Activated naive CD4-positive, alpha-beta T cell (primary cell): ENCODE results near the gene AKR1B15.

Source experiments
- DNase-seq, 4 experiments: peaks; one replicate each; lab custom pipeline; 2025; lab: John Stamatoyannopoulos, UW

The AKR1B15 gene

DNA sequence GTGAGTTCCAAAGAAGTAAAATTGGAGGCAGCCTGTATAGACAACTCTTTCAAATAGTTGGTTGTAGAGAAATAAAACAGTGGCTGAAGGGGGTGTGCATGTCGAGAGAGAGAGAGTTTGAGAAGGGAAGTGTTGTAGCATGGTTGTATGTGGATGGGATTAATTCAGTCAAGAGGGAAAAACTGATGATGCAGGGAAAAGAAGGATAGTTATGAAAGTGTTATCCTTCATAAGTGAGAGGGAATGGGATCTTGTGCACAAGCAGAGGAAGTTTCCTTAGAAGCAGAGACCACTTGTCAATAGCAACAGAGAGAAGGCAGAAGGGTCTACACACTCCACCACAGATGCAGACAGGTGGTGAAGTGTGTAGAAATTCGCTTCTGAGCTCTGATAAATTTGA is 67.7 kb downstream of the AKR1B15 start:
- DNase-seq, result no peak

- DNase-seq, result no peak
Observed at GRCh38 chr7:134618756-134619530, 70.0 kb downstream of the AKR1B15 start.

DNA sequence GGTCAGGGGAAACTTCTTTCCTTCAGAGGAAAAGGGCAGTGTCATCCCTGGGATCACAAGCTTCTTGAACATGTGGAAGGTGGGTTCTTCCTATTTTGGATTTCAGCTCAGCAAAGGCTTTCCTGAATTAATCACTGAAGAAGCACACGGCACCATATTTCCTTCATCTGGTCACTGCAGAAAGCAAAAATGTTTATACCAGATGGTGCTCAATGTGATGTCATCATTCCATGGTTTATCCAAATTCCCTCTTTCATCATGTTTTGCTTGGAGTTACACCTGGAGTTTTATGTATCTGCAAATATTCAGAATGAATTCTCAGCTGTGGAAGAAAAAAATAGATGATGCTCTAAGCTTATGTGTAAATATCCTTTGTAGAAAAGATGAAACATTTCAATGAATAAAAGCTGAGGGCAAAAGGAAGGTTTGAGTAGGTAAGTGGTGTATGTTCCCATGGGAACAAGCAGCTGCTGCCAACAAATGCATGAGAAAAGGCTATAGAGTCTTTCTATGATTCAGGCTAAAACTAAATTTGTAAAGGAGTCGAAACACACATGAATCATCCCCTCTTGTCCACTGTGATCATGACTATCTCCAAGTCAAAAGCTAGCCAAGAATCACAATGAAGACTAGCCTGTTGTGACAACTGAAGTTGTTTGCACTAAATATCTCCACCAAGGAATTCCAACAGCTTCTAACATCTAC is 70.9 kb downstream of the AKR1B15 start:
- no peak for DNase-seq

DNA sequence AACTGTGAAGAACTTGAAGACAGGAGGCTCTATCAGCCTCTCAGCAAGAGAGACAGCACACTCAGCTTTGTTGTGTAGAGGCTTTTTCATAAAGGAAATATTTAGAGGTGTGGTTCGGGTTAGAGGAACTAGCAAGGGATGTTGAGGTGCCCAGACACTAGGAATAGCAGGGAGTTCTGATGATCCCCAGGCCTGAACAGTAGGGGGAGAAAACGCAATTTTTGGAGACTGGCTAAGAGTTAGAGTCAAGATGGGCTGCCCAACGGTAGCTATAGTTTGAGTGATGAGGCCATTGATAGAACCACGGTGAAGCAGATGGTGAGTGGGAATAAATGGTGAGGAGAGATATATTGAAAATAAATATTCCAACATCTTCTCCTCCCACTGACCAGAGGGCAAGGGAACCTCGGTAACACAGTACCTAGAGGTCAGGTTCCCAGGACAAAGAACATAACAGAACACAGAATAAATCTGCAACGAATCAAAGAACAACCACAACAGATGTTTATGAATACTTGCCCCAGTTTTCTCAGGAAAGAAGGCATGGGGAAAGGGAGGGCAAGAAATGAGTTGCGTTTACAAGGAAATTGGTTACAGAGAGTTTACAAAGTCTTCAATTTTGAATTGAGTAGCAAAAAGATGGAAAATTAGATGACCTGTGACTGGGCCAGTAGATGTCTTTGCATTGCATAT is 73.5 kb downstream of the AKR1B15 start:
- no peak for DNase-seq

DNA sequence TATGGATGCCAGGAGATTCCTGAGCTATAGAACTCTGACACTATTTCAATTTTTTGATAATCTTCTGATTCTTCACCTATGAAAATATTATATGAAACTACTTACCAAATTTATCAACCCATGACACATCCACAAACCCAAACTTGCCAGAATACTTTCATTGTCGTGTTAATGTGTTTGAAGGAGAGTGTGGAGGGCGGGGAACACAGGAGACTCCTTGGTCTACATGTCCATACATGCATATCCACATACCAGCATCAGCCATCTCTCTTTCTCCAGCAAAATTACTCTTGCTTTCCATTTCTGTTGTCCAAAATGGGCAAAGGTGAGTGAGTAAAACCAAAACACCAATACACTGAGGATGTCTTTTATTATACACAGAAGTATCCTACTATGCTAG is 74.3 kb downstream of the AKR1B15 start:
- no peak for DNase-seq

GRCh38 chr7:134625550-134625949 is 76.6 kb downstream of the AKR1B15 start:
- DNase-seq, result no peak

- no peak for DNase-seq
Observed at GRCh38 chr7:134627109-134627774, 78.3 kb downstream of the AKR1B15 start.

DNA sequence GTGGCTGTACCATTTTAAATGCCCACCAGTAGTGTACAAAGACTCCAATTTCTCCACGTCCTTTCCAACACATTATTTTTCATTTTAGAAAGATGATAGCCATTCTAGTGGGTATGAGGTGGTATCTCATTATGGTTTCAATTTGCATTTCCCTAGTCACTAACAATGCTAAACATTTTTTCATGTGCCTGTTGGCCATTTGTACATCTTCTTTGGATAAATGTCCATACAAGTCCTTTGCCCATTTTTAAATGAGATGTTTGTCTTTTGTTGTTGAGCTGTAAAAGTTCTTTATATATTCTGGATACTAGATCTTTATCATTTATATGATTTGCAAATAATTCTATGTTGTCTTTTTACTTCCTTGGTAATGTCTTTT is 78.9 kb downstream of the AKR1B15 start:
- no peak for DNase-seq

DNA sequence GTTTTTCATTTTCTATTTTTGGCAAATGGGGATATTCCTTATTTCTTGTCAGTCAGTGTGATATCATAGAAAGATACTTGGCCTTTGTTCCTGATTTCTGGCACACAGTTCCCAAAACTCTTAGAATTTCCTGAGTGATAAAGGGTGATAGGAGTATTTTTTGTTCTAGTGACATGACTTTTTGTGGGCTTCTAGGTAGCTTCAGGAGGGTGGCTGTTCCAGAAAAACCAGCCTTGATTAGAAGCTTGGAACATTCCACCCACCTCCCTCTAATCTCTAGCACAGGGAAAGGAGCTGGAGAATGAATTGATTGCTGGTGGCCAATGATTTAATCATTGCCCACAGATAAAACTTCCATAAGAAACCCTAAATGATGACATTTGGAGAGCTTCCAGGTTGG is 80.5 kb downstream of the AKR1B15 start:
- no peak for DNase-seq
